HepG2 (cell line): ENCODE results near the gene SLC12A9. TPM values are rescaled to one million over a fixed set of nuclear protein-coding genes. Genes with fewer than 3 reads are reported as not detected.

Source experiments
- ARNTL ChIP-seq: sonication (generic); formaldehyde crosslinking; IDR thresholded peaks from 2 replicates; pipeline ENCODE4 v1.4.0; 2020; ENCODE audit warnings: mild to moderate bottlenecking, missing genetic modification reagents
- ATF2 ChIP-seq: sonication (generic); formaldehyde crosslinking; IDR thresholded peaks from 2 replicates; pipeline ENCODE4 v1.4.0; 2020; ENCODE audit warnings: missing genetic modification reagents
- CC2D1A ChIP-seq: sonication (generic); formaldehyde crosslinking; IDR thresholded peaks from 2 replicates; pipeline ENCODE4 v1.8.1; 2023; ENCODE audit warnings: mild to moderate bottlenecking, missing genetic modification reagents
- CHD4 ChIP-seq: fragments of 200-600 bp; sonication (generic); IDR thresholded peaks from 2 replicates; pipeline ENCODE4 v1.7.0; 2017; ENCODE audit warnings: mild to moderate bottlenecking, low read length, borderline replicate concordance
- DMTF1 ChIP-seq: sonication (generic); formaldehyde crosslinking; IDR thresholded peaks from 2 replicates; pipeline ENCODE4 v1.4.0; 2020; ENCODE audit warnings: mild to moderate bottlenecking, missing genetic modification reagents
- MYC ChIP-seq: sonication (generic); formaldehyde crosslinking; IDR thresholded peaks from 2 replicates; pipeline ENCODE4 v1.9.0; 2021; ENCODE audit warnings: missing genetic modification reagents, borderline replicate concordance
- PRMT3 ChIP-seq: sonication (generic); formaldehyde crosslinking; IDR thresholded peaks from 2 replicates; pipeline ENCODE4 v1.8.1; 2022; ENCODE audit warnings: low read depth, mild to moderate bottlenecking, moderate library complexity, missing genetic modification reagents, borderline replicate concordance
- PTBP1 ChIP-seq: fragments of 200-400 bp; formaldehyde crosslinking; IDR thresholded peaks from 2 replicates; pipeline ENCODE4 v1.6.1; 2018; ENCODE audit warnings: low read length, low read depth; ENCODE audit not compliant: poor library complexity, severe bottlenecking
- THAP7 ChIP-seq: sonication (generic); formaldehyde crosslinking; IDR thresholded peaks from 2 replicates; pipeline ENCODE4 v1.8.1; 2023; ENCODE audit warnings: mild to moderate bottlenecking, missing genetic modification reagents
- ZBED4 ChIP-seq: sonication (generic); formaldehyde crosslinking; IDR thresholded peaks from 2 replicates; pipeline ENCODE4 v1.4.0; 2020; ENCODE audit warnings: missing genetic modification reagents, borderline replicate concordance
- ZFY ChIP-seq: sonication (generic); formaldehyde crosslinking; IDR thresholded peaks from 2 replicates; pipeline ENCODE4 v1.4.0; 2020; ENCODE audit warnings: missing genetic modification reagents
- ZNF121 ChIP-seq: sonication (generic); formaldehyde crosslinking; IDR thresholded peaks from 2 replicates; pipeline ENCODE4 v1.5.0; 2020; ENCODE audit warnings: mild to moderate bottlenecking, missing genetic modification reagents
- ZNF207 ChIP-seq: fragments of 450-650 bp; IDR thresholded peaks from 2 replicates; pipeline ENCODE4 v1.6.1; 2016; ENCODE audit warnings: antibody characterized with exemption, borderline replicate concordance
- ZNF354B ChIP-seq: sonication (generic); formaldehyde crosslinking; IDR thresholded peaks from 2 replicates; pipeline ENCODE4 v1.8.0; 2022; ENCODE audit warnings: mild to moderate bottlenecking, missing genetic modification reagents
- ZNF597 ChIP-seq: sonication (generic); formaldehyde crosslinking; IDR thresholded peaks from 2 replicates; pipeline ENCODE4 v1.5.0; 2020; ENCODE audit warnings: missing genetic modification reagents
- ZSCAN20 ChIP-seq: sonication (generic); formaldehyde crosslinking; IDR thresholded peaks from 2 replicates; pipeline ENCODE4 v1.4.0; 2020; ENCODE audit warnings: missing genetic modification reagents, mild to moderate bottlenecking, borderline replicate concordance
- polyA plus RNA-seq, 8 experiments: library from polyadenylated mRNA; depleted of rRNA in 3 of 8; stranded (reverse) in 7 of 8; unstranded in 1 of 8; fragments of >200 nt; fragmentation: Illumina TruSeq in 4 of 8; extraction: Trizol in 4 of 8; gene quantifications; 2 replicates each; pipeline versions ENCODE4 v1.2.1 to v1.2.3, GENCODE V29; 2011 to 2016; ENCODE audit warnings: low read depth in 4 of 8, missing spikeins in 1 of 8, mixed read lengths in 1 of 8; ENCODE audit not compliant: insufficient read depth in 1 of 8
- total RNA-seq, 5 experiments: library from RNA; depleted of rRNA; stranded (reverse); fragments of >200 nt; fragmentation: Illumina TruSeq; extraction: Trizol; gene quantifications; 2 replicates each; pipeline ENCODE4 v1.2.3, GENCODE V29; 2016; ENCODE audit warnings: low read depth in 1 of 5
- TF ChIP-seq, protein P1 (sequence below): sonication (generic); formaldehyde crosslinking; IDR thresholded peaks from 2 replicates; pipeline ENCODE4 v1.5.1; 2020; ENCODE audit warnings: missing genetic modification reagents, mild to moderate bottlenecking, borderline replicate concordance

Gene SLC12A9
- total and polyA plus RNA-seq, 2 of the 13 experiments (the other 11 are each of a cell fraction or from before 2014, with no cell fraction given): 8.7 to 16.6 TPM

- TF ChIP-seq MYC (peak; percentile 26; the same call in 1 of the 2 replicates), ZNF597 (CRISPR knock-in tag) (no peak), PTBP1 (no peak), ZBED4 (CRISPR knock-in tag) (no peak), PRMT3 (no peak), ATF2 (CRISPR knock-in tag) (no peak), CC2D1A (no peak), ZNF121 (no peak), ZNF207 (no peak), THAP7 (CRISPR knock-in tag) (no peak), DMTF1 (no peak), ZSCAN20 (CRISPR knock-in tag) (no peak), ZNF354B (CRISPR knock-in tag) (no peak), ZFY (no peak), CHD4 (no peak), ARNTL (CRISPR knock-in tag) (0 out of 2 replicates have a peak, but pooled peaks have one; percentile 12)
- TF ChIP-seq, protein P1, sequence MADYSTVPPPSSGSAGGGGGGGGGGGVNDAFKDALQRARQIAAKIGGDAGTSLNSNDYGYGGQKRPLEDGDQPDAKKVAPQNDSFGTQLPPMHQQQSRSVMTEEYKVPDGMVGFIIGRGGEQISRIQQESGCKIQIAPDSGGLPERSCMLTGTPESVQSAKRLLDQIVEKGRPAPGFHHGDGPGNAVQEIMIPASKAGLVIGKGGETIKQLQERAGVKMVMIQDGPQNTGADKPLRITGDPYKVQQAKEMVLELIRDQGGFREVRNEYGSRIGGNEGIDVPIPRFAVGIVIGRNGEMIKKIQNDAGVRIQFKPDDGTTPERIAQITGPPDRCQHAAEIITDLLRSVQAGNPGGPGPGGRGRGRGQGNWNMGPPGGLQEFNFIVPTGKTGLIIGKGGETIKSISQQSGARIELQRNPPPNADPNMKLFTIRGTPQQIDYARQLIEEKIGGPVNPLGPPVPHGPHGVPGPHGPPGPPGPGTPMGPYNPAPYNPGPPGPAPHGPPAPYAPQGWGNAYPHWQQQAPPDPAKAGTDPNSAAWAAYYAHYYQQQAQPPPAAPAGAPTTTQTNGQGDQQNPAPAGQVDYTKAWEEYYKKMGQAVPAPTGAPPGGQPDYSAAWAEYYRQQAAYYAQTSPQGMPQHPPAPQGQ (CRISPR knock-in tag): no peak
Measured at GRCh38 chr7:100914208-100914878, 61.8 kb downstream of the SLC12A9 start (continued).
